Measurements from ENCODE around the gene CFAP92.

DNA sequence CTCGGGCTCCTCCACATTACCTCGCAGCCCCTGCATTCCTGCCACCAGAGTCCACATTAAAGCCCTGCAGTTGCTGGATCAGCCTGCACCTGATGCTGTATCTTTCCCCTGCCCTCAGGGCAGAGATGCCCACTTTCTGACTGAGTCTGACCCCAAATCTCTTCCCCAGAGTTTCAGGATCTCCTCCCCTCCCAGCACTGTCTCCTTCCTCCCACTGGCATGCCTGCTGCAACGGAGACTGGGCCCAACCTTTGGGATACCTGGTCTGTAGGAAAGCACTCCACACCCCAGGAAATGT, 46.1 kb upstream of the CFAP92 start:
- TF ChIP-seq, protein P1, sequence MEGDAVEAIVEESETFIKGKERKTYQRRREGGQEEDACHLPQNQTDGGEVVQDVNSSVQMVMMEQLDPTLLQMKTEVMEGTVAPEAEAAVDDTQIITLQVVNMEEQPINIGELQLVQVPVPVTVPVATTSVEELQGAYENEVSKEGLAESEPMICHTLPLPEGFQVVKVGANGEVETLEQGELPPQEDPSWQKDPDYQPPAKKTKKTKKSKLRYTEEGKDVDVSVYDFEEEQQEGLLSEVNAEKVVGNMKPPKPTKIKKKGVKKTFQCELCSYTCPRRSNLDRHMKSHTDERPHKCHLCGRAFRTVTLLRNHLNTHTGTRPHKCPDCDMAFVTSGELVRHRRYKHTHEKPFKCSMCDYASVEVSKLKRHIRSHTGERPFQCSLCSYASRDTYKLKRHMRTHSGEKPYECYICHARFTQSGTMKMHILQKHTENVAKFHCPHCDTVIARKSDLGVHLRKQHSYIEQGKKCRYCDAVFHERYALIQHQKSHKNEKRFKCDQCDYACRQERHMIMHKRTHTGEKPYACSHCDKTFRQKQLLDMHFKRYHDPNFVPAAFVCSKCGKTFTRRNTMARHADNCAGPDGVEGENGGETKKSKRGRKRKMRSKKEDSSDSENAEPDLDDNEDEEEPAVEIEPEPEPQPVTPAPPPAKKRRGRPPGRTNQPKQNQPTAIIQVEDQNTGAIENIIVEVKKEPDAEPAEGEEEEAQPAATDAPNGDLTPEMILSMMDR (IDR thresholded peaks at IDR 0.05 in 8 of 11, conservative IDR thresholded peaks at IDR 0.05 in 3 of 11): no peak
- TF ChIP-seq POLR2A (IDR thresholded peaks at IDR 0.05): no peak

All from spleen (tissue), 7 donors.